HG03575 (cell line): ENCODE measurements around the gene GNB1.
"Not testable (repeated sequence)": the region's sequence is repeated elsewhere in the genome, so short reads cannot be mapped to it uniquely, and the experiment has no call there.

ENCODE experiments used
- ATAC-seq: cut with Tn5 transposase; IDR thresholded peaks from one replicate; pipeline ENCODE4 v1.9.1; 2021; ENCODE audit not compliant: unreplicated experiment, insufficient number of reproducible peaks, low FRiP score; ENCODE audit errors: extremely low read depth

Gene GNB1

GRCh38 chr1:1738799-1739337 is 152.0 kb downstream of the GNB1 start:
- ATAC-seq = not testable (repeated sequence)

DNA sequence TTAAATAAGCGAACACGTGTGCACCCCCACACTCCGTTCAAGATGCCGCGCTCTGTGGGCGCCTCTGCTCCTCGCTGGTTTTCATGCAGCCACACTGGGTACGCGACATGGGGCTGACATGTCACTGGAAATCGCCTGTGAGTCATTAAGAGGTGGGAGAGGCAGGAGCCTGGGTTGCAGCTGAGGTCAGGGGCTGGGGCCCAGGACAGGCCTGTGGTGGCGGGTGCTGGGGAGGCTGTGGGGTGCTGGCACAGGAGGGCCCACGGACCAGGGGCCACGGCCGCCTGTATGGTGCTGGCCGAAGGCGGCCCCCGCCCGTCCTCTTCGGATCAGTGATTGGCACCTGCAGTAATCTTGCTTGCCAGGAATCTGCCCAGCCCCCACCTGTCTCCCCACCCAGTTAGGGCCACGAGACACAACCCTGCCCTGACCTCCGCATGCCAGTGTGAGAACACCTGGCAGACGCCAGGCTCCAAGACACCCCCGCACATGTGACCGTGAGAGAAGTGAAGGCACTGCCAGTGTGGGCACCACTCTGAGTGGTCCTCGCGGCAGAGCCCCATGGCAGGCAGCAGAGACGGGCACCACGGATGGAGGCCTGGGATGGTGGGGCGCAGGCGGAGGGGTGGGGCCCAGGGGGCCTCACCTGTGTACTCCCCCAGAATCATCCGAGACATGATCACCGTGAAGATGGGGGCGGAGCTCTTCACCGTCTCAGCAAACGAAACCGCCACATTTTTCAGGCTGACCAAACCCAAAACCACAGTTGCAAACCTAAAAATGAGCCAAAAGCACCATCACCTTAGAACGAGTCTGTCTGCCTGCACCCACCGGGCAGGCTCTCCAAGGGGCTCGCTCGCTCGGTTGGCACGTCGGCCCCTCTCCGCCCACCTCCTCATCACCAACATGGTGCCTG is 153.0 kb downstream of the GNB1 start:
- ATAC-seq = not testable (repeated sequence)
